ENCODE data around the gene GIPC2.
"Not testable (repeated sequence)": the region's sequence is repeated elsewhere in the genome, so short reads cannot be mapped to it uniquely, and the experiment has no call there.

Gene GIPC2

GRCh38 chr1:78101514-78101913, 55.7 kb downstream of the GIPC2 start:
- no peak for DNase-seq

GRCh38 chr1:78102082-78102481, 56.3 kb downstream of the GIPC2 start:
- DNase-seq = no peak

GRCh38 chr1:78102916-78103315, 57.1 kb downstream of the GIPC2 start:
- no peak for DNase-seq

- DNase-seq = no peak
These were observed 58.6 kb downstream of the GIPC2 start for GRCh38 chr1:78104322-78104721.

- not testable (repeated sequence) for DNase-seq
These were observed 63.9 kb downstream of the GIPC2 start for GRCh38 chr1:78109659-78110058.

- no peak for DNase-seq
These were observed 67.6 kb downstream of the GIPC2 start for GRCh38 chr1:78113156-78113916.

GRCh38 chr1:78114034-78114956, 68.5 kb downstream of the GIPC2 start:
- peak; percentile 33 for DNase-seq

- not testable (repeated sequence) for DNase-seq
These were observed 74.7 kb downstream of the GIPC2 start for GRCh38 chr1:78120485-78120884.

GRCh38 chr1:78121710-78122109, 75.9 kb downstream of the GIPC2 start:
- DNase-seq = no peak

- DNase-seq = no peak
These were observed 76.6 kb downstream of the GIPC2 start for GRCh38 chr1:78122389-78122788.

GRCh38 chr1:78126506-78126905, 80.7 kb downstream of the GIPC2 start:
- DNase-seq = no peak

- DNase-seq = no peak
These were observed 86.6 kb downstream of the GIPC2 start for GRCh38 chr1:78132174-78132947.

- DNase-seq = no peak
These were observed 87.2 kb downstream of the GIPC2 start for GRCh38 chr1:78132948-78133322.

- DNase-seq = no peak
These were observed 90.9 kb downstream of the GIPC2 start for GRCh38 chr1:78136680-78137079.

- no peak for DNase-seq
These were observed 95.9 kb downstream of the GIPC2 start for GRCh38 chr1:78141531-78142231.

- DNase-seq = no peak
These were observed 97.0 kb downstream of the GIPC2 start for GRCh38 chr1:78142736-78143135.

- DNase-seq = no peak
These were observed 97.4 kb downstream of the GIPC2 start for GRCh38 chr1:78143152-78143551.

- DNase-seq = no peak
These were observed 97.9 kb downstream of the GIPC2 start for GRCh38 chr1:78143673-78144072.

GRCh38 chr1:78145105-78145580, 99.4 kb downstream of the GIPC2 start:
- DNase-seq = no peak

- no peak for DNase-seq
These were observed 100.5 kb downstream of the GIPC2 start for GRCh38 chr1:78146205-78146771.

GRCh38 chr1:78147031-78147430, 101.3 kb downstream of the GIPC2 start:
- DNase-seq = no peak

GRCh38 chr1:78153092-78153736, 107.4 kb downstream of the GIPC2 start:
- DNase-seq = no peak
